Endothelial cell (in vitro differentiated cells): Measurements from ENCODE around the gene SH3GL3. TPM values are rescaled to one million over a fixed set of nuclear protein-coding genes. Genes with fewer than 3 reads are reported as not detected.
A peak's percentile ranks its signal among the peaks of the same experiment; 100 is the strongest.

ENCODE experiments used
- DNase-seq: peaks from one replicate; pipeline ENCODE4 v3.0.0; 2021; ENCODE audit warnings: low spot score
- H3K27ac Mint-ChIP-seq: one replicate; pipeline ENCODE4 v1.8.0; 2021; ENCODE audit warnings: mixed read lengths, inconsistent platforms; ENCODE audit not compliant: unreplicated experiment
- H3K27me3 Mint-ChIP-seq: one replicate; pipeline ENCODE4 v1.8.0; 2021; ENCODE audit warnings: mild to moderate bottlenecking, moderate library complexity, mixed read lengths, inconsistent platforms; ENCODE audit not compliant: unreplicated experiment
- H3K36me3 Mint-ChIP-seq: one replicate; pipeline ENCODE4 v1.8.0; 2021; ENCODE audit warnings: mild to moderate bottlenecking, low read depth, mixed read lengths, inconsistent platforms; ENCODE audit not compliant: unreplicated experiment
- H3K4me1 Mint-ChIP-seq: one replicate; pipeline ENCODE4 v1.8.0; 2021; ENCODE audit warnings: mild to moderate bottlenecking, mixed read lengths, inconsistent platforms; ENCODE audit not compliant: unreplicated experiment
- H3K4me3 Mint-ChIP-seq: one replicate; pipeline ENCODE4 v1.8.0; 2021; ENCODE audit warnings: mild to moderate bottlenecking, mixed read lengths, inconsistent platforms; ENCODE audit not compliant: unreplicated experiment
- H3K9me3 Mint-ChIP-seq: one replicate; pipeline ENCODE4 v1.8.0; 2021; ENCODE audit warnings: mixed read lengths, inconsistent platforms; ENCODE audit not compliant: unreplicated experiment
- CTCF ChIP-seq: fragments of 200-600 bp; sonication (generic); IDR thresholded peaks from one replicate; pipeline ENCODE4 v1.5.0; 2021; ENCODE audit warnings: antibody characterized with exemption; ENCODE audit not compliant: unreplicated experiment
- total RNA-seq: library from RNA; stranded (reverse); fragmentation: NEBNext Ultra II Directional; extraction: Animal tissue kit (Norgen Biotek cat#: 25700); gene quantifications from one replicate; pipeline ENCODE4 v1.2.1, GENCODE V29; 2021; ENCODE audit not compliant: unreplicated experiment

The SH3GL3 gene
- total RNA-seq, 1 donor from 2014 or later, result 9.4 TPM

GRCh38 chr15:83555383-83555782, 108.2 kb downstream of the SH3GL3 start:
- no peaks in the 10 kb centered on the region for H3K36me3 Mint-ChIP-seq
- TF ChIP-seq CTCF, result no peak
- no peak overlapping the region for H3K27ac Mint-ChIP-seq
- no peak for DNase-seq
- H3K4me1 Mint-ChIP-seq, result peaks cover 12% of the 10 kb centered on the region
- no peak overlapping the region for H3K4me3 Mint-ChIP-seq
- H3K27me3 Mint-ChIP-seq, result no peaks in the 10 kb centered on the region
- H3K9me3 Mint-ChIP-seq, result no peaks in the 10 kb centered on the region

GRCh38 chr15:83556068-83556467, 108.9 kb downstream of the SH3GL3 start:
- Mint-ChIP-seq H3K36me3 (no peaks in the 10 kb centered on the region), H3K4me3 (no peak overlapping the region), H3K9me3 (no peaks in the 10 kb centered on the region), H3K4me1 (peaks cover 9% of the 10 kb centered on the region), H3K27me3 (no peaks in the 10 kb centered on the region), H3K27ac (no peak overlapping the region)
- DNase-seq, result no peak
- TF ChIP-seq CTCF, result no peak

DNA sequence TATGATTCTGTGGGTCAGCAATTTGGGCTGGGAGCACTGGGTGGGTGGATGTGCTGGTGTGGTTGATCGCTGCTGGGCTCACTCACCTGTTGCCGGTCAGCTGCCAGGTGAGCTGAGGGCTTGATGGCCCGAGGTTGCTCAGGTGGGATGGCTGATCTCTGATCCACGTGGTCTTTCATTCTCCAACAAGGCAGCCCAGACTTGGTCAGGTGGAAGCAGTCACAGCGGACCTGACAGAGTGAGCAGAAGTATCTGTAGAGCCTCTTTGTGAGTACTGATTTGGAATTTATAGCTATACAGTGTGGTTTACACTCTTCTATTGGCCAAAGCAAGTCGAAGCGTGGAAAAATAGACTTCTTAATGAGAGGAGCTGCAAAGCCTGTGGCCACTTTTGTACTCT, 109.6 kb downstream of the SH3GL3 start:
- Mint-ChIP-seq H3K27me3 (no peaks in the 10 kb centered on the region), H3K27ac (no peak overlapping the region), H3K9me3 (no peaks in the 10 kb centered on the region), H3K36me3 (no peaks in the 10 kb centered on the region), H3K4me3 (no peak overlapping the region), H3K4me1 (peaks cover 2% of the 10 kb centered on the region)
- no peak for DNase-seq
- no peak for TF ChIP-seq CTCF

DNA sequence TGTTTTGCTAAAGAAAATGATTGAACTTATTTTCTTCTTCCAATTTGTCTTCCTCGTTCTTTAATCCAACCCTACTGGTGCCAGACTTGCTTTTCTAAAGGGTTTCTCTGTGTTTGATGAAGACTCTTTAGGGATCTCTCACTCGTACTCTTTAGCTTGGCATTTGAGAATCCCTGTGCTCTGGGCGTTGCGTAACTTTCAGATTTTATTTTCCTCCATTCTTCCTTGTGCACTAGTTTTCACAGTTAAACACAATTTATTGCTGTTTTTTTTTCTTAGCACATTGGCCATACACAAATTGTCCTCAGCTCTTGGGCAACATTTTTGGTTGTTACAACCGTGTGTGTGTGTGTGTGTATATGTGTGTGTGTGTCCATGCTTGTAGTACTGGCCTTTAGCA, 111.0 kb downstream of the SH3GL3 start:
- no peak for DNase-seq
- no peaks in the 10 kb centered on the region for H3K9me3 Mint-ChIP-seq
- no peaks in the 10 kb centered on the region for H3K27me3 Mint-ChIP-seq
- no peak for TF ChIP-seq CTCF
- H3K36me3 Mint-ChIP-seq, result no peaks in the 10 kb centered on the region
- no peaks in the 10 kb centered on the region for H3K4me1 Mint-ChIP-seq
- no peak overlapping the region for H3K27ac Mint-ChIP-seq
- H3K4me3 Mint-ChIP-seq, result no peak overlapping the region

GRCh38 chr15:83559310-83559966, 112.3 kb downstream of the SH3GL3 start:
- Mint-ChIP-seq H3K4me1 (no peaks in the 10 kb centered on the region), H3K4me3 (no peak overlapping the region), H3K27me3 (no peaks in the 10 kb centered on the region), H3K27ac (no peak overlapping the region), H3K9me3 (no peaks in the 10 kb centered on the region), H3K36me3 (no peaks in the 10 kb centered on the region)
- TF ChIP-seq CTCF, result peak; percentile 85
- DNase-seq, result peak; percentile 68
